HCT116 (cell line): ENCODE results near the gene MYOF.

Experiments
- CEBPB ChIP-seq: IDR thresholded peaks from 2 replicates; pipeline ENCODE4 v1.6.1; 2012; ENCODE audit warnings: low read depth
- ELF1 ChIP-seq: IDR thresholded peaks from 2 replicates; pipeline ENCODE4 v1.6.1; 2012; ENCODE audit warnings: low read depth, borderline replicate concordance
- EZH2 ChIP-seq: fragments of 200-600 bp; sonication (generic); IDR thresholded peaks from 2 replicates; pipeline ENCODE4 v1.6.1; 2017; ENCODE audit warnings: antibody characterized with exemption, mixed run types
- EZH2phosphoT487 ChIP-seq: fragments of 200-600 bp; IDR thresholded peaks from 2 replicates; pipeline ENCODE4 v1.6.1; 2018; ENCODE audit warnings: antibody characterized with exemption, borderline replicate concordance
- JUND ChIP-seq: IDR thresholded peaks from 2 replicates; pipeline ENCODE4 v1.6.1; 2012
- POLR2A ChIP-seq: IDR thresholded peaks from 2 replicates; pipeline ENCODE4 v1.7.0; 2011; ENCODE audit warnings: borderline replicate concordance; ENCODE audit not compliant: insufficient read depth, insufficient read length; ENCODE audit errors: extremely low read depth
- POLR2AphosphoS5 ChIP-seq: IDR thresholded peaks from 2 replicates; pipeline ENCODE4 v1.6.1; 2011; ENCODE audit warnings: mild to moderate bottlenecking, low read depth, low read length, moderate library complexity
- REST ChIP-seq: IDR thresholded peaks from 2 replicates; pipeline ENCODE4 v1.6.1; 2012; ENCODE audit warnings: low read depth
- SP1 ChIP-seq: IDR thresholded peaks from 2 replicates; pipeline ENCODE4 v1.6.1; 2012; ENCODE audit warnings: low read depth
- TCF7L2 ChIP-seq: IDR thresholded peaks from 2 replicates; pipeline ENCODE4 v1.7.0; 2011; ENCODE audit warnings: borderline replicate concordance, inconsistent platforms; ENCODE audit not compliant: insufficient read depth, insufficient read length; ENCODE audit errors: extremely low read depth
- YY1 ChIP-seq: IDR thresholded peaks from 2 replicates; pipeline ENCODE4 v1.6.1; 2011; ENCODE audit warnings: low read length, low read depth, moderate library complexity, mild to moderate bottlenecking; ENCODE audit not compliant: insufficient replicate concordance; ENCODE audit errors: extremely low read depth
- ZBTB33 ChIP-seq: IDR thresholded peaks from 2 replicates; pipeline ENCODE4 v1.6.1; 2011; ENCODE audit warnings: mild to moderate bottlenecking, low read length, moderate library complexity; ENCODE audit not compliant: insufficient replicate concordance; ENCODE audit errors: extremely low read depth
- ZNF274 ChIP-seq: fragments of 200-500 bp; sonication (Bioruptor generic); IDR thresholded peaks from 2 replicates; pipeline ENCODE4 v1.6.1; 2014; ENCODE audit warnings: mild to moderate bottlenecking, low read depth, low read length, inconsistent platforms
- TF ChIP-seq, protein P1 (sequence below), 3 experiments: fragments of 200-600 bp in 1 of 3; sonication (generic) in 1 of 3; IDR thresholded peaks in 2 of 3; conservative IDR thresholded peaks in 1 of 3; 2 replicates each; pipeline ENCODE4 v1.5.1; 2012 to 2017; ENCODE audit warnings: low read depth in 2 of 3, low read length in 2 of 3, antibody characterized with exemption in 1 of 3, borderline replicate concordance in 1 of 3, control low read depth in 1 of 3, mild to moderate bottlenecking in 1 of 3, mixed read lengths in 1 of 3, mixed run types in 1 of 3, moderate library complexity in 1 of 3; ENCODE audit not compliant: insufficient read depth in 1 of 3

DNA sequence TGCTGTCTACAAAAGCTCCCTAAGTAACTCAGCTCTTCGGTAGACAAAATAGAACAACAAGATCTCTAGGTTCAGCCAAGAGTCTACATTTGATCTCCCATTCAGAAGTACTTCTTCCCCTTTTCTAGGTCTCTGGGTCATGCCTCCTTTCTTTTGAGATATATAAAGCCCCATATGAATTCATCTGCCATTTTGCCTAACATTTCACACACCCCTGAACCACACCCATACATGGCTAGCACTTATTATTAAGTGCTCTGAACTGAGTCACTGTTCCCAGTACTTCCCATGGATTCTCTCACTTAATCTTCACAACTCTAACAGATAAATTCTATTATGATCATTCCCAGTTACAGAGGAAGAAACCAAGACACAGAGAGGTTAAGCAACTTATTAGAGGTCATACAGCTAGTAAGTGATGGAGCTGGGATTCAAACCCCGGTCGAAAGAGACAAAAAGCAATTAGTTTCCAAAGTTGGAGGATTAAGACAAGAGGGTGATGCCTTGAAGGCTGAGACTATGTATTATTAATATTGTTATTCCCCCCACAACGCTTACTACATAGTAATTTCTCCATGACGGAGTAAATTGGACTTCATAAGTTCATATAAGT, 17.3 kb downstream of the MYOF start:
- TF ChIP-seq, protein P1, sequence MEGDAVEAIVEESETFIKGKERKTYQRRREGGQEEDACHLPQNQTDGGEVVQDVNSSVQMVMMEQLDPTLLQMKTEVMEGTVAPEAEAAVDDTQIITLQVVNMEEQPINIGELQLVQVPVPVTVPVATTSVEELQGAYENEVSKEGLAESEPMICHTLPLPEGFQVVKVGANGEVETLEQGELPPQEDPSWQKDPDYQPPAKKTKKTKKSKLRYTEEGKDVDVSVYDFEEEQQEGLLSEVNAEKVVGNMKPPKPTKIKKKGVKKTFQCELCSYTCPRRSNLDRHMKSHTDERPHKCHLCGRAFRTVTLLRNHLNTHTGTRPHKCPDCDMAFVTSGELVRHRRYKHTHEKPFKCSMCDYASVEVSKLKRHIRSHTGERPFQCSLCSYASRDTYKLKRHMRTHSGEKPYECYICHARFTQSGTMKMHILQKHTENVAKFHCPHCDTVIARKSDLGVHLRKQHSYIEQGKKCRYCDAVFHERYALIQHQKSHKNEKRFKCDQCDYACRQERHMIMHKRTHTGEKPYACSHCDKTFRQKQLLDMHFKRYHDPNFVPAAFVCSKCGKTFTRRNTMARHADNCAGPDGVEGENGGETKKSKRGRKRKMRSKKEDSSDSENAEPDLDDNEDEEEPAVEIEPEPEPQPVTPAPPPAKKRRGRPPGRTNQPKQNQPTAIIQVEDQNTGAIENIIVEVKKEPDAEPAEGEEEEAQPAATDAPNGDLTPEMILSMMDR (IDR thresholded peaks at IDR 0.05 in 2 of 3, conservative IDR thresholded peaks at IDR 0.05 in 1 of 3; ENCODE audit: borderline replicate concordance in 1 of 3, insufficient read depth in 1 of 3, low read depth in 2 of 3, low read length in 2 of 3) = no peak
- TF ChIP-seq ZBTB33 (no peak), CEBPB (no peak), EZH2 (no peak), POLR2A (no peak), POLR2AphosphoS5 (no peak; the same call in 1 of the 2 replicates), ELF1 (no peak), YY1 (no peak), JUND (no peak), SP1 (no peak), EZH2phosphoT487 (no peak), REST (no peak), ZNF274 (no peak), TCF7L2 (no peak)
